ENCODE data around the gene KRT8. TPM values are rescaled to one million over a fixed set of nuclear protein-coding genes. Genes with fewer than 3 reads are reported as not detected.
"Not testable (repeated sequence)": the region's sequence is repeated elsewhere in the genome, so short reads cannot be mapped to it uniquely, and the experiment has no call there.

Gene KRT8
- total and polyA plus RNA-seq, 7 donors = 0.54 to 1.3 (median 0.76) TPM

DNA sequence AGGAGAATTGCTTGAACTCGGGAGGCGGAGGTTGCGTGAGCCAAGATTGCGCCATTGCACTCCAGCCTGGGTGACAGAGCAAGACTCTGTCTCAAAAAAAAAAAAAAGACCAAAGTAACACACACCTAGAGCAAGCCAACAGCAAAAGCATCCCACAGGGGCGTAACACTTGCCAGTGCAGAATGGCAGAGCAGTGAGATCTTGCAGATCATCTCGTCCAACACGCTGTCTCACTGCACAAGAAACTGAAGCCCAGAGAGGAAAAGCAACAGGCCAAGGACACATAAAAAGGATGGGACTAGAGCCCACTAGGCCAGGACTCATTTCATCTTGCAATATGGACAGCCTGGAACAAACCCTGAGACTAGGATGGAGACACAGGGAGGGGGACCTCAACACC, 43.4 kb downstream of the KRT8 start:
- Histone ChIP-seq H3K9me3 (no peaks in the 10 kb centered on the region), H3K4me3 (no peak overlapping the region), H3K27me3 (ENCODE audit: insufficient read depth in 3 of 3, low read length in 2 of 3) (no peaks in the 10 kb centered on the region), H3K4me1 (no peaks in the 10 kb centered on the region), H3K27ac (no peak overlapping the region), H3K36me3 (ENCODE audit: insufficient read depth in 1 of 2, low read depth in 1 of 2) (no peaks in the 10 kb centered on the region)
- TF ChIP-seq, protein P1, sequence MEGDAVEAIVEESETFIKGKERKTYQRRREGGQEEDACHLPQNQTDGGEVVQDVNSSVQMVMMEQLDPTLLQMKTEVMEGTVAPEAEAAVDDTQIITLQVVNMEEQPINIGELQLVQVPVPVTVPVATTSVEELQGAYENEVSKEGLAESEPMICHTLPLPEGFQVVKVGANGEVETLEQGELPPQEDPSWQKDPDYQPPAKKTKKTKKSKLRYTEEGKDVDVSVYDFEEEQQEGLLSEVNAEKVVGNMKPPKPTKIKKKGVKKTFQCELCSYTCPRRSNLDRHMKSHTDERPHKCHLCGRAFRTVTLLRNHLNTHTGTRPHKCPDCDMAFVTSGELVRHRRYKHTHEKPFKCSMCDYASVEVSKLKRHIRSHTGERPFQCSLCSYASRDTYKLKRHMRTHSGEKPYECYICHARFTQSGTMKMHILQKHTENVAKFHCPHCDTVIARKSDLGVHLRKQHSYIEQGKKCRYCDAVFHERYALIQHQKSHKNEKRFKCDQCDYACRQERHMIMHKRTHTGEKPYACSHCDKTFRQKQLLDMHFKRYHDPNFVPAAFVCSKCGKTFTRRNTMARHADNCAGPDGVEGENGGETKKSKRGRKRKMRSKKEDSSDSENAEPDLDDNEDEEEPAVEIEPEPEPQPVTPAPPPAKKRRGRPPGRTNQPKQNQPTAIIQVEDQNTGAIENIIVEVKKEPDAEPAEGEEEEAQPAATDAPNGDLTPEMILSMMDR (IDR thresholded peaks at IDR 0.05) = no peak
- no peak for ATAC-seq
- intact Hi-C loops (cut with DNase I) = no loop called here
- 81 to 91% (median 86%) methylated on average over 7 of the region's 7 CpGs for WGBS, 3 donors
- no peak for DNase-seq

DNA sequence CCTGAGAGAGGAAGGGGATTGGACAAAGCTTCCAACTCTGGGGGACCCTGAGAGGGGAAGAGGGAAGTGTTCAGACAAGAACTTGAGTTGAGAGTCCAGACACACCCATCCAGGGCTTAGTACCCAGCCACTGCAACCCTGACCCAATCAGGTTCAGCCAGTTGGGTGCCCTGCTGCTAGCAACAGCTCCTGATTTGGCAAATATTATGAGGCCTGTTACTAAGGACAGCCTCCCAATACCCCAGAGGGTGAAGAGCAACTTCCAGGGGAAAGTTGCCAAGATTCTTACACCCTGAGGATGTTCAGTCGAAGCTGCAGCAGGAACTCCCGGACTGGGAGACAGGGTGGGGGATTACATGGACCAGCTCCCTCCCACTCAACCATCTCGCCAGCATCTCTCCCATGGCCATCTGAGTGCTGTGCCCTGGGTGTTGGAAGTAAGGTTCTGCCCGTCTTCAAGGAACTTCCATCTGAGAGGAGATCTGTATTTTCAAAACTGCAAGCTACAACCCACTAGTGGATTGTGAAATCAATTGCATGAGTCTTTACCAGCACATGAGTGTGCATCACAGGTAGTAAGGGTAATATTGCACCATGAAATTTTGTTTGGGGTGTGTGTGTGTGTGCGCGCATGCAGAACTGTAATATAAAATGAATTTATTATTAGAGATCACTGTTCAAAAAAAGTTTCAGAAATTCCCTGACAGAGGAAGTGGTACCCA, 44.6 kb downstream of the KRT8 start:
- no peak for DNase-seq
- no peak overlapping the region for H3K27ac ChIP-seq
- H3K36me3 ChIP-seq (ENCODE audit: insufficient read depth in 1 of 2, low read depth in 1 of 2) = no peaks in the 10 kb centered on the region
- H3K9me3 ChIP-seq = no peaks in the 10 kb centered on the region
- WGBS, 3 donors = 66 to 69% (median 66%) methylated on average over 6 of the region's 6 CpGs
- H3K4me1 ChIP-seq = no peaks in the 10 kb centered on the region
- intact Hi-C loops (cut with DNase I) = no loop called here
- no peak overlapping the region for H3K4me3 ChIP-seq
- TF ChIP-seq, protein P1 (IDR thresholded peaks at IDR 0.05) = no peak
- H3K27me3 ChIP-seq (ENCODE audit: insufficient read depth in 3 of 3, low read length in 2 of 3) = no peaks in the 10 kb centered on the region
- no peak for ATAC-seq

DNA sequence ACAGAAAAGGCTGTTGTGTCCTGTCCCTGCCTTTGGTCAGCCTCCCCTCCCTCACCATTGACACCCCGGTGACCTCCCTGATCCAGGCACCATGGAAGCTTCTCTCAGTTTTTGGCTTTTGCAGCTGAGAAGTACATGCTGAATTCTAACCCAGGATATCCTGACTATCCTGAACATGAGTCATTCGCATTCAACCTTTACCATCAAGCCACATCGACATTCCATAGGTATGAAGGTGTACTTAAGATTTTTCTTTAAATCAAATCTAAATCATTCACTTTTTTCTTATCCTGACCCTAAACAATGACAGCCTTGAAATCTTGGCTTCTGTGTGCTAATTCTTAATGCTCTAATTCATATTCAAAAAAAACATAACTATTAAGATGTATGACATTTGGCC, 47.4 kb downstream of the KRT8 start:
- no peak overlapping the region for H3K4me3 ChIP-seq
- intact Hi-C loops (cut with DNase I) = no loop called here
- TF ChIP-seq, protein P1 (IDR thresholded peaks at IDR 0.05) = no peak
- no peaks in the 10 kb centered on the region for H3K9me3 ChIP-seq
- DNase-seq = no peak
- no peak for ATAC-seq
- H3K36me3 ChIP-seq (ENCODE audit: insufficient read depth in 1 of 2, low read depth in 1 of 2) = no peaks in the 10 kb centered on the region
- no peak overlapping the region for H3K27ac ChIP-seq
- no peaks in the 10 kb centered on the region for H3K4me1 ChIP-seq
- H3K27me3 ChIP-seq (ENCODE audit: insufficient read depth in 3 of 3, low read length in 2 of 3) = no peaks in the 10 kb centered on the region
- 90 to 95% (median 92%) methylated on average over 3 of the region's 3 CpGs for WGBS, 3 donors

DNA sequence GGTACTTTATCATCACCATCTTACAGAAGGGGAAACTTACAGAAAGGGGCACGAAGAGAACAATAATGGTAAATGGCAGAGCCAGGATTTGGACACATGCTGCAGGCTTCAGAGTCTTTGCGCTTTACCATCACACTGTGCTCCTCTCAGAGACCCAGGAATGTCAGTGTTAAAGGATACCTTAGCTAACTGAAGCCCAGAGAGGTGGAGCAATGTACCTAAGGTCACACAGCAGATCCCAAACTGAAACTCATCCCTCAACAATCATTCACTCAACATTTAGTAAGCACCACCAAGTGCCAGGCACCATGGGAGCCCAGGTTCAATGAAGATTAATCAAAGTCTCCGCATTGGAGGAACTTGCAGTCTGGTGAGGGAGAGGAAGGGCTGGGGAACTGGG, 48.1 kb downstream of the KRT8 start:
- Histone ChIP-seq H3K4me3 (no peak overlapping the region), H3K27me3 (ENCODE audit: insufficient read depth in 3 of 3, low read length in 2 of 3) (no peaks in the 10 kb centered on the region), H3K36me3 (ENCODE audit: insufficient read depth in 1 of 2, low read depth in 1 of 2) (no peaks in the 10 kb centered on the region), H3K9me3 (no peaks in the 10 kb centered on the region), H3K4me1 (no peaks in the 10 kb centered on the region), H3K27ac (no peak overlapping the region)
- ATAC-seq (no peak), DNase-seq (no peak)
- 87 to 92% (median 91%) methylated on average over 3 of the region's 3 CpGs for WGBS, 3 donors
- TF ChIP-seq, protein P1 (IDR thresholded peaks at IDR 0.05) = no peak
- intact Hi-C loops (cut with DNase I) = no loop called here

DNA sequence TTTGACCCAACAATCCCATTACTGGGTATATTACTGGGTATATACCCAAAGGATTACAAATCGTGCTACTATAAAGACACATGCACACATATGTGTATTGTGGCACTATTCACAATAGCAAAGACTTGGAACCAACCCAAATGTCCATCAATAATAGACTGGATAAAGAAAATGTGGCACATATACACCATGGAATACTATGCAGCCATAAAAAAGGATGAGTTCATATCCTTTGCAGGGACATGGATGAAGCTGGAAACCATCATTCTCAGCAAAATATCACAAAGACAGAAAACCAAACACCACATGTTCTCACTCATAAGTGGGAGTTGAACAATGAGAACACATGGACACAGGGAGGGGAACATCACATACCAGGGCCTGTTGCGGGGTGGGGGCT, 48.8 kb downstream of the KRT8 start:
- intact Hi-C loops (cut with DNase I); H3K4me3 ChIP-seq: not testable (repeated sequence)

More for the DNA sequence above, 48.8 kb downstream of the KRT8 start:
- not testable (repeated sequence) for H3K9me3 ChIP-seq; DNase-seq; H3K36me3 ChIP-seq (ENCODE audit: insufficient read depth in 1 of 2, low read depth in 1 of 2); ATAC-seq; H3K27me3 ChIP-seq (ENCODE audit: insufficient read depth in 3 of 3, low read length in 2 of 3); H3K27ac ChIP-seq; H3K4me1 ChIP-seq
- WGBS, 3 donors = 89 to 95% (median 91%) methylated on average over 2 of the region's 2 CpGs
